ENCODE results near the gene ENHO. TPM values are rescaled to one million over a fixed set of nuclear protein-coding genes. Genes with fewer than 3 reads are reported as not detected.
A peak's percentile ranks its signal among the peaks of the same experiment; 100 is the strongest.

ENHO gene
- total and polyA plus RNA-seq, 2 of the 8 experiments (the other 6 are each of a cell fraction or from before 2014, with no cell fraction given), result 12.2 to 49.4 TPM

- WGBS, 2 experiments (ENCODE audit: extremely low coverage in 1 of 2, insufficient coverage in 1 of 2, insufficient read length in 1 of 2, insufficient replicate concordance in 2 of 2, low coverage in 1 of 2, low lambda C conversion rate in 2 of 2, missing lambda C conversion rate in 1 of 2), result 68% methylated on average over 9 of the region's 9 CpGs; no CpG with 5 or more reads in 1 of the 2 experiments
- H3K79me1 ChIP-seq (ENCODE audit: low read depth, low read length), result no peaks in the 10 kb centered on the region
- no peaks in the 10 kb centered on the region for H3K23me2 ChIP-seq (ENCODE audit: low read depth, low read length)
- DNase-seq (ENCODE audit: low read depth in 1 of 2, low spot score in 2 of 2), result no peak
- TF ChIP-seq RBBP5 (IDR thresholded peaks at IDR 0.05; ENCODE audit: borderline replicate concordance, low read depth, low read length) (0 out of 2 replicates have a peak, but pooled peaks have one; percentile 21), TEAD4 (IDR thresholded peaks at IDR 0.05; ENCODE audit: low read depth, low read length) (0 out of 2 replicates have a peak, but pooled peaks have one; percentile 18), YY1 (IDR thresholded peaks at IDR 0.05; ENCODE audit: low read depth, low read length) (no peak), CBX5 (IDR thresholded peaks at IDR 0.05; ENCODE audit: low read depth, low read length) (no peak), POU5F1 (IDR thresholded peaks at IDR 0.05; ENCODE audit: low read depth, low read length) (0 out of 2 replicates have a peak, but pooled peaks have one; percentile 49), CEBPB (IDR thresholded peaks at IDR 0.05; ENCODE audit: low read depth, low read length) (0 out of 2 replicates have a peak, but pooled peaks have one; percentile 9), POLR2AphosphoS5 (IDR thresholded peaks at IDR 0.05; ENCODE audit: low read depth, low read length) (no peak)
- peak overlapping the region; percentile 84 for H3K18ac ChIP-seq (ENCODE audit: extremely low read depth, low read length)
- no peaks in the 10 kb centered on the region for H3K27me3 ChIP-seq (replicated peaks in 1 of 4; ENCODE audit: control insufficient read depth in 3 of 4, extremely low read depth in 1 of 4, insufficient read depth in 3 of 4, low read length in 3 of 4)
- H3K4me3 ChIP-seq (ENCODE audit: extremely low read depth in 1 of 4, insufficient read depth in 2 of 4, low read depth in 3 of 4, low read length in 4 of 4), result peak overlapping the region in 1 of 4 experiments; percentile 37; a peak in 1 of 8 replicates
- no peaks in the 10 kb centered on the region for H3K36me3 ChIP-seq (ENCODE audit: control insufficient read depth in 2 of 4, insufficient read depth in 4 of 4, low read length in 3 of 4)
- no peak overlapping the region for H2BK120ac ChIP-seq (replicated peaks; ENCODE audit: low read depth, low read length)
- peak overlapping the region; percentile 43; the same call in 1 of the 2 replicates for H2AFZ ChIP-seq (ENCODE audit: low read length)
- 0 out of 2 replicates have a peak overlapping the region, but pooled peaks have one; percentile 54 for H2AK5ac ChIP-seq (ENCODE audit: low read depth, low read length)
- peak overlapping the region; percentile 18; the same call in 1 of the 2 replicates for H4K8ac ChIP-seq (ENCODE audit: extremely low read depth, insufficient read depth, low read length)
- no peaks in the 10 kb centered on the region for H3K9me3 ChIP-seq (ENCODE audit: insufficient read depth in 2 of 2, low read depth in 1 of 2, low read length in 1 of 2)
- H4K91ac ChIP-seq (replicated peaks; ENCODE audit: insufficient read length, low read length), result peak overlapping the region; percentile 18
- H3K56ac ChIP-seq (replicated peaks; ENCODE audit: insufficient read length, low read depth, low read length), result no peak overlapping the region
- H2BK12ac ChIP-seq (ENCODE audit: low read depth, low read length), result 0 out of 2 replicates have a peak overlapping the region, but pooled peaks have one; percentile 61
- H3K4ac ChIP-seq (replicated peaks; ENCODE audit: insufficient read length, low read depth, low read length), result peak overlapping the region; percentile 39
- H2BK20ac ChIP-seq (ENCODE audit: low read length), result peak overlapping the region; percentile 73; the same call in 1 of the 2 replicates
- FAIRE-seq, result no peak
- H3K4me1 ChIP-seq (replicated peaks in 1 of 4; ENCODE audit: control insufficient read depth in 3 of 4, insufficient read depth in 4 of 4, low read length in 3 of 4), result peaks cover 16 to 33% (median 20%) of the 10 kb centered on the region in 4 experiments
- CTCF ChIA-PET (ENCODE audit: partially characterized antibody), result interaction anchor here (0.7 to 7.9 kb wide), 16 partner anchors 10 to 123 kb away, joined by 3 to 114 read pairs (median 4); no protein-coding TSS in a partner anchor
- no peak overlapping the region for H3K14ac ChIP-seq (ENCODE audit: insufficient read length)
- peak overlapping the region; percentile 6 for H4K5ac ChIP-seq (ENCODE audit: insufficient read length, low read depth, low read length)
- no peak overlapping the region for H3K23ac ChIP-seq (ENCODE audit: insufficient read length)
- H2BK5ac ChIP-seq (ENCODE audit: low read depth, low read length), result peak overlapping the region; percentile 35; the same call in 1 of the 2 replicates
- H4K20me1 ChIP-seq (replicated peaks in 1 of 2; ENCODE audit: control insufficient read depth in 1 of 2, insufficient read depth in 2 of 2, low read length in 2 of 2), result no peaks in the 10 kb centered on the region
- H3K79me2 ChIP-seq (ENCODE audit: control insufficient read depth in 1 of 2, insufficient read depth in 2 of 2, low read length in 2 of 2), result no peaks in the 10 kb centered on the region
- H3K4me2 ChIP-seq (ENCODE audit: insufficient read depth in 1 of 2, low read depth in 2 of 2, low read length in 2 of 2), result peak overlapping the region; percentile 41 to 55; a peak in 2 of 4 replicates
- H3K27ac ChIP-seq (ENCODE audit: low read depth, low read length), result peak overlapping the region; percentile 66
- 0 out of 2 replicates have a peak overlapping the region, but pooled peaks have one; percentile 23 for H2BK15ac ChIP-seq (ENCODE audit: low read length)
- POLR2A ChIA-PET (ENCODE audit: partially characterized antibody), result no interaction called here
- H3K9ac ChIP-seq (replicated peaks in 1 of 4; ENCODE audit: extremely low read depth in 1 of 4, low read depth in 3 of 4, low read length in 3 of 4), result no peak overlapping the region; a peak in 1 of 7 replicates
Measured at GRCh38 chr9:34512131-34513078, 10.4 kb downstream of the ENHO start.
